HG02885 (cell line): ENCODE data around the gene MED13L.
"Not testable (repeated sequence)": the region's sequence is repeated elsewhere in the genome, so short reads cannot be mapped to it uniquely, and the experiment has no call there.

ENCODE experiments used
- ATAC-seq: cut with Tn5 transposase; IDR thresholded peaks from one replicate; pipeline ENCODE4 v1.9.1; 2021; ENCODE audit warnings: mild to moderate bottlenecking; ENCODE audit not compliant: unreplicated experiment, poor library complexity

Gene MED13L

DNA sequence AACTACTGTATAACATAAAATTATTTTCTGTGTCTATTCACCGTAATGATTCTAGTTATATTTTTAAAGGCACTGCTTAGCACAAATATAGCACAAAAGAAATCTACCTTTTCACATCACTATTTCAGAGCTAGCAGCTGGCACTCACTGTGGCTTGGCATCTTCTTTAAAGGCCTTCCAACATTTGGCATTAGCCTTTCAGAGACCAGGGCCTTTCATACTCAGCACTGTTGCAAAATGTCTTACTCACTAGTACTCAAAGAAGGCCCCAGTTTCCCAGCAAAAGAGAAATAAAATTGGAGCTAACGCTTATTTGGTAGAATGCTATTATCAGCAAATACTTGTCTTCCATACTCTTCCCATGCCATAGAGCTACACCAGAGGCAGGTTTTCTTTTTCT is 238.4 kb downstream of the MED13L start:
- no peak for ATAC-seq

DNA sequence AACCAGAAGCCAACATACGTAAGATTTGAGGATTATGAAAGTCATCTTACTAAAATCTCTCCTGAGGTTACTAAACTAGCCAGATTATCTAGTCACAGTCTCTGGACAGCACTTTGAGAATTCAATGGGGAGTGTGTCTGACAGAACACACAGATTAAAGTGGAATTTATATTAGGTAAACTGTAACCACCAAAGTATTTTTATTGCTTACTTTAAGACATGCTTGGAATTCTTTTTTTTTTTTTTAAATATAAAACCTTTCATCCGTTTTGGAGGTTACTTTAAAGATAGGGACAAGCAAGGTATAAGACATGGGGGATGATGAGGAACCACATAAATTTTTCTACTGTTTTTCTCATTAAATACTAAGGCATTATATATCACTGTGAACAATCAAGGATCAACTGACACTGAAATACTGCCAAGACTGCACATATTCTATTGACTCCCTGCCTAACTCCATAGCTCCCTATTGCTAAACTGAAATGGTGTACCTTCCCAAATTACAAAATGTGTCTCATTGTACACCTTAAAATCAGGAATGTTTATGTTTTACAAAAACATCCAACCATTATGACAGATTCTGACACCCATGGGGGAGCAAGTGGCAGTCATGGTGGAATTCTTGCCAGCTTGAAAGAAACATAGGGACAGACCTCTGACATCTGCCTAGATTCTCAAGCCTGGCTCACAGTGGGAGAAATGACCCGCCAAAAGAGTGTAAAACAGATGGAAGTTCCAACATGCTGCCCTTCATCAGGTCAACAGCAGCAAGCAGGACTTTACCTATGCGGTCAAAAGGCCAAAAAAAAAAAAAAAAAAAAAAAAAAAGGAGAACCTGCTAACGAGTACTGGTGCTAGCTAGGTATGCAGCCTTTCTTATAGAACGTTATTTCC is 239.3 kb downstream of the MED13L start:
- ATAC-seq: no peak

DNA sequence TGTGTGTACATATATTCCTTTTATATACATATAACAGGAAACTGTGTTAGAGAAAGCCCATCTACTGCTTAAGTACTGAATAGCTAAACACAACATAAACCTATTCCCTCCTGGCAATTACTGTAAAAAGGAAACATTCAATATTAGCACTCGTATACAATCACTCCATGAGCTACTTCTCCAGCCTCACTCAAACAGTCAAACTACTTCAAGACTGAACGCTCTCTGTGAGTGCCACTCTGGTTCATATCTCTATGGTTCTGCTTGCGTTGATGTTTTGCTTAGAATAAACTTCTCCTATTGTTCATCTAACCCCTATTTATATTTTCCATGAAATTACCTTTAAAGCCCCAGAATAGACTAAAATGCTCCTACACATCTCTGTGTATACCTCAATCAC is 243.7 kb downstream of the MED13L start:
- no peak for ATAC-seq

DNA sequence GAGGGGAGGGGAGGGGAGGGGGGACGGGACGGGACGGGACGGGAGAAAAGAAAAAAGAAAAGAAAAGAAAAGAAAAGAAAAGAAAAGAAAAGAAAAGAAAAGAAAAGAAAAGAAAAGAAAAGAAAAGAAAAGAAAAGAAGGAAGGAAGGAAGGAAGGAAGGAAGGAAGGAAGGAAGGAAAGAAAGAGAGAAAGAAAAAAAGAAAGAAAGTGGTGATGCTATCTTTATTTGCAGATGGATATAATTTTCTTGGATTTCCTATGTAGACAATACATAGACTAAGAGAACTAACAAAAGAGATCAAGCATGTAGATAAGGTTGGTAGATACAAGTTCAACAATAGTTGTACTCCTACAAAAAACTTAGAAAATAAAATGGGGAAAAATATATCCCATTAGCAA is 245.9 kb downstream of the MED13L start:
- ATAC-seq: not testable (repeated sequence)

DNA sequence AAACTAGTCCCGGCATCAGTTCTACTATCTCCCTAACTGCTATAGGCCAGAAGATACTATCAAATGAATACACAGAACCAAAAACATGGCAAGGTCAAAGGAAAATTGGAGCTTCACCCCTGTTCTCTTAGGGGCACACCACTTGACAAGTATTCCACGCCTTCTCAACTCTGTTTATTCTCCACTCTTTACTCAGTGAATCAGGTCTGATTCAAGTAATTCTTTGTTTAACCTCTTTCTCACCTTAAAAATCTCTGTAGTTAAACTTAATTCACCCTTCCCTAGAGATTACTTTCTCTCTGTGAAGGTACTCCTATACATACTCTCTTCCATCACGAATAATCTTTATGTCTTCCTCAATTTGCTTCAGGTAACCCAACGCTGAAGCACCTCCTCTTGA is 248.9 kb downstream of the MED13L start:
- no peak for ATAC-seq

DNA sequence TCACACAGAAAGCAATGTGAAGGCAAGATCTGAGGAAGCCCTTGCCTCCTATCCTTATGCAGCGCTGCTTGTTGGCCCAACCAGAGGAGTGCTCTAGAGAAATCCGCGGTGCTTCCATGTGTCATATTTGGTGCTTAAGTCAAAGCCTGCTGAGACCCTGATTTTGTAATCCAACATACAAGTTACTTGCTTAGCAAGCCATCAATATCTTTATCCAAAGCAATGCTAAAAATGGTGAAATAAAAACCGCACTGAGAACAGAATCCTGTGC is 250.0 kb downstream of the MED13L start:
- no peak for ATAC-seq

DNA sequence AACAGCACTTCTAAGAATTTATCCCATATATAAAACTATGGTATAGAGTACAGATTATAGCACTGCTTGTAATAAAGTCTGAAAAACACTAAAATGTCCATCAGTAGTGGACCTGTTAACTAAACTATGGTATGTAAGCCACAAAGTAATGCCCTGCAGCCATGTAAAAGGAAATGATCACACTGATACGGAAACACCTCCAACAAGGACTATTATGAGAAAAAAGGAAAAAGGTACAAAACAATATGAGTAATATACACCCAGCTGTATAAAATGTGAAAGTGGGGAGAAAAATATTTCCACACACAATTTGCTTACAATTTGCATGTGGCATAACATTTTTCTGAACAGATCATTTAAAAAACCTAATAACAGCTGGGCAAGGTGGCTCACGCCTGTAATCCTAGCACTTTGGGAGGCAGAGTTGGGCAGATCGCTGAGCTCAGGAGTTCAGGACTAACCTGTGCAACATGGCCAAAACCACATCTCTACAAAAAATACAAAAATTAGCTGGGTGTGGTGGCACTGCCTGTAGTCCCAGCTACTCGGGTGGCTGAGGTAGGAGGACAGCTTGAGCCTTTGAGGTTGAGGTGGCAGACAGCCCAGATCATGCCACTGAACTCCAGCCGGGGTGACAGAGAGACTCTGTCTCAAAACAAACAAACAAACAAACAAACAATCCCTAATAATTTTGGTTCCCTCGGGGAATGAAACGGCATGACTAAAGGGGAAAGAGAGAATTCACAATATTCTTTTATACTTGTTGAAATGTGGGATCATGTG is 250.5 kb downstream of the MED13L start:
- ATAC-seq: no peak

DNA sequence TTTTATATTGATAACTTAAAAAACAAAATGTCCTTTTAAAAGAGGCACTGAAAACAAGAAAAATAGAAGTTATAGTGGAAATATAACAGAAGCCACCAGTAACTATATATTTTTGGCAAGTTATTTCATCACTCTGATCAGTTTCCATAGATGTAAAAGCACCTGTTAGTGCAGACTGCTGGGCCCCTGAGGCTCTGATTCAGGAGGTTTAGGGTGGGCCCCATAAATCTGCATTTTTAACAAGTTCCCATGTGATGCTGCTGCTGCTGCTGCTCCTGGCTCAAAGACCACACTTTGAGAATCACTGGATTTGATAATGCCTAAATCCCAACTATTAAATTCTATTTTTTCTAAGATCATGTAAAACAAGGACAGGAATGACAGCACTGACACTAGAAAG is 251.1 kb downstream of the MED13L start:
- ATAC-seq: no peak

DNA sequence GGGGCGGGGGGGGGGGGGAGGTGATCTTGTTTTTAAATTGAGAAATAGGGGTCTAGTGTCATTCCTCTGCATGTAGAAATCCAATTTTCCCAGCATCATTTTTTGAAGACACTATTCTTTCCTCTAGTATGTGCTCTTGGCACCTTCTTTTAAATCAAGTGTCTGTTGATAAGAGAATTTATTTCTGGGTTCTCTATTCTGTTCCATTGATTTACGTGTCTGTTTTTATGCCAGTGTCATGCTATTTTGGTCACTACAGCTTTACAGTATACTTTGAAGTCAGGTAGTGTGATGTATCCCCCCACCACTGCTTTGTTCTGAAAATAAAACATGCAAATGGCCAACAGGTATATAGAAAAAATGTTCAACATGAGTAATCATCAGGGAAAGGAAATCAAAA is 252.7 kb downstream of the MED13L start:
- no peak for ATAC-seq

DNA sequence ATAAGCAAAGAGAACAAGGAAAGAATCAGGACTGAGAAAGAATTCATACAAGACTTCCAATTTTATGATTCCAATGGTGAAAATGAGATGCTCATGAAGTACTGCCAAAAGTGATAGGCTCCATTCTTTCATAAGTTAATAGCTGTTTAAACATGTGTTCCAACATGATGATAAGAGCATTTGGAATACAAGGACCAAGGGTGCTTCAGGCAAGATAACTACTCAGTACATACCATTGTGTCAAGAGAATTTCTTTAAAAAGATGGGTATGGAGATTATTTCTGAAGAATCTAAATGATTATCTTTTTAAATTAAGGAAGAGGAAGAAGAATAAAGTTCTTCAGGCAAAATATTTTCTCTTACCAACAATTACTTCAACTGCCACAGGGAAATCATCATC is 258.1 kb downstream of the MED13L start:
- ATAC-seq: no peak

DNA sequence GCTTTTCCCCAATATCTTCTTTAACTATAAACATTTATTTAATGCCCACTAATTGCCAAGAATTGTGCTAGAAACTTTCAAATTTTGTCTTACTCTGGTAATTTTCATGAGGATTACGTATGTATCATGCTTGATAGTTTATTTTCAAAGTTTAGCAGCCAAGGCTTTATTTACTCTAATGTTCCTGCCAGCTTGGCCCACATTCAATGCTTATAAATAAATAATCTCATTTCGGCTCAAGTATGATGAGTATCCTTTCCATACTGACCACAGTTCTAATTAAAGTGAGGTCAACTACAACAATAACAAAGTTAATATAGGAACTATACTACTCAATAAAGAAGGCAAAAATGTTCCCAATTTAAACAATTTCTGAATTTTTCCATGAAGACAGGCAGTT is 259.2 kb downstream of the MED13L start:
- no peak for ATAC-seq

DNA sequence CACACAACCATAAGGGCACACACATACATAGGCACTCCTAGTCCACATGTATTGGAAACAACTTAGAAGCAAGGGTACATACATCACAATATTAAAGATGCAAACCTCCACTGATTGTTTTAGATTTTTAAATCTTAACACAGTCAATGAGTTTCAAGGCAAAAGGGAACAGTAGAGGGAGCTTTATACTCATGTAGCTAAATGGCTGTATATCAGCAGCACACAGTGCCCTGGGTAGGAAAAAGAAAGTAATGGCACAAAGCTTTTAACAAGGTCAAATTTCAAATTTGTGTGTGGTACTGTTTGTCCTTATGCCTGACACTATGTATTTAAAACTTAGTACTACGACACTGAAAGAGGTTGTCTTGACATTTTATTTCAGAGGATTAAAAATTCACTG is 262.0 kb downstream of the MED13L start:
- ATAC-seq: no peak

DNA sequence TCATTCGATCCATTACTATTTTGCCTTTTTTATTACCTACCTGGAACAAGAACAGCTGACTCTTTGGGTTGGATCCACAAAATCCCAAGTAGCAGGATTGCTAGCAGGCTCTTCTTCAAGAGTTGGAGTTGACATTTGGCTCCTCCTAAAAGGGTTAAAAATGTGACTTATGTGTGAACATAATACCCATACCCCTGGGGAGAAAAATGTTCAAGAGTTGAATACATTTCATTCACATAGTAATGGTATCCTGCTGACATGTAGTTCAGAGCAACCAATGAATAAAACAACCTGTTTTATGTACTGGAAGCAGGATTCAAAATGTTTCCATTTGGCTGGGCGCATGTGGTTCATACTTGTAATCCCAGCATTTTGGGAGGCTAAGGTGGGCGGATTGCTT is 264.7 kb downstream of the MED13L start:
- ATAC-seq: no peak

DNA sequence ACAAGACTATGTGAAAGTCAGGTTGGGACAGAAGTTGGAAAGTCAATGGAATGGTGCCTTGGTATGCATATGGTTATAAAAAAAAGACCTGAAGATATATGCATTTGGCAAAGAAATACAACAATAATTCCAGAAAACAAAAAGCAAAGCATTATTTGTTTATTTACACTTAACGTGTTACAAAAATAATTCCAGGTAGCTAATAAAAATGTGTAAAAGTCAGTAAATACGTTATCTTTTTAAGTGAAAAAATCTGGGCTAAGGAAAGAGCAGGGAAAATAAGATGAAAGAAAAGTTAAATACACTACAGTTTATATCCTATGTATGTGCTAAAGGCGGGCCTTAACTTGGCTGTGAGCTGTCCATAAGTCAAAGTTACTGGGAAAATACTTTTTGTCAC is 266.3 kb downstream of the MED13L start:
- ATAC-seq: no peak

DNA sequence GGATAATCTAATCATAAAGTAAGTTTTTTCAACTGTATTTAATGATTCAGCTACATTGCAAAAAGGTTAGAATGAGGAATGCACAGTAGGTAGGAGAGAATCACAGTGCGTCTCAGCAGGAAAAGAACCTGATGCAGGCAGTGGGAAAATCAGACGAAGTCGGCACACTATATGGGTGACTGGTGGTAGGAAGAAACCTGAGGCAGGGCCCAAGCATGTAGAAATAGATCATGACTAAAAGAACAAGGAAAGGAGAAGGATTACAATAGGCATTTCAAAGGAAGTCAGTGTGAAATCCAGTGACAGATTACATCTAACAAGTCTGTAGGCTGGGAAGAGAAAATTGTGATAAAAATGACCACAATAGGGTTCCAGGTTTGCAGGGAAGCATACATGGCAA is 267.0 kb downstream of the MED13L start:
- ATAC-seq: no peak

DNA sequence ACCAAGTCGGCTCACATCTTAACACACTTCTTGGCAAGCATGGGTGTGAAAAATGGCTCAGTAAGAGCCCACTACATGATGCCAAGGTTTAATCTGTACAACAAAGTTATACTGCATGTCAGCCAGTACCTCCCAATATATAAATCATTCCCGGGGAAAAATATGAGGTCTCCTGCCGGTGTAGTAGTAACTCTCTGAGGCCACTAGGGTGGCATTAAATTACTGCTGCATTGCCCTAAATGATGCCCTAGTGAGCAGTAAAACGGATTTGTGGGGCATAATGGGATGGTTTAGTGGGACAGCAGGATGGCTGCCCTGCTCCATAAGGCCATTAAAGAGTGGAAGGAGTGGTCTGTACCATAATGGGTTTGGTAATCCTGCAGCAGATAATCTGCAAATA is 267.7 kb downstream of the MED13L start:
- ATAC-seq: no peak

DNA sequence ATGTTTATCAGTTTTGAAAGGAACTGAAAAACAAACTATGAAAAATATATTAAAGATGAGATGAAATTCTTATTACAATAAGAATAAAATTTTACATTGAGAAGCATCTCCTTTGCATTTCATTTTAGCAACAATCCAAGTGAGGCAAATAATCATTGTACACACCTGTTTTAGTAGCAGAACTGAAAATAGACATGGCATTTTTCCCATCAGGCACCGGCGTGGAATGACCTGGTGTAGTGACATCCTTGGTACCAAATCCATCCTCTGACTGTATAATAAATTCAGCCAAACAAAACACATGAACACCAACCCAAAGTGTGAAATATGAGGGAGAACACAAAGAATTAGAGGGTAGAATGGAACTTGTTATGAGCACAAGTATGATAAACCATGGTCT is 271.4 kb downstream of the MED13L start:
- no peak for ATAC-seq

DNA sequence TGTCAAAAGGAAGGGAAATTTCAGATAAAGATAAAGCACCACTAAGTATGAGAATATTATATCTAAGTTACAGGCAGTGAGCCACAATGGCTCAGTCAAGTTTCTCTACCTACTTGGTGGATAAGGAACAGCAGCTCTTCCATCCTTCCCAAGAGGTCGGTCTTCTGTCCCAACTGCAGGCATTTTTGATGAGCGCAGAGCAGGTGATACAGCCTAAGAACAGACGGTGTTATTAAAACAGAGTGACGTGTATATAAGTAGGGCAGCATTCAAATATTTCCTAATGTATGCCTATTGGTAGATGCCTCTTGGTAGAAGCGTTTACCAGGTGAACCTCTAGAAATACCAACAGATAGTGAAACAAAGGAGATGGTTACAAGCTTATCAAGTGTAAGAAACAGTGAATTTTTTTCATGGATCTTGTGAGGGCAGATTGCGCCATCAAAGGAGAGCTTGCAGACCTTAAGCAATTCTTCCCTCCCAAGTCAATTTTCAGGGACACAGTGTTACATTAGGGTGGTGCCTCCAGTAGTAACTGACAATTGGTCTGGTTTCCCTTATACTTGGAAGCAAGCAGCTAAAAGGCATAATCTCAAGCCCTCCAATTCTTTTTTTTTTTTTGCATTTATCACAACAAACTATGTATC is 274.5 kb downstream of the MED13L start:
- no peak for ATAC-seq

DNA sequence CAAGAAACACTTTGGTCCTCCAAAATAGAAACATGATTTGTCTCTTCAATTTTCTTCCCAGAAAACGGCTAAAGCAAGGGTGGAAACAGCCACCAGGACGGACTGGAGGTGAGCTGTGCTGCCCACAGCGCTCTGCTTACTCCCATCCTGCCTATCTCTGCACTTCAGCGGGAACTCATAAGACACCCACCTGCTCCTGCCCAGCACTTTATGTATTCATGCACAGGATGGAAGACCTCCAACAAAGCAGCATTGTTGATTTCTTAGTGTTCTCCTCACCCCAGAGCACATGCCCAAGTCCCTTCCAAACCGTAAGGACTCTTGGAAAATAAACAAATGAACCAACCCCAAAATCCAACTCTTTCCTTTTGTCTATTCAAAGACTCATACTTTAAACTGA is 277.2 kb downstream of the MED13L start:
- no peak for ATAC-seq

DNA sequence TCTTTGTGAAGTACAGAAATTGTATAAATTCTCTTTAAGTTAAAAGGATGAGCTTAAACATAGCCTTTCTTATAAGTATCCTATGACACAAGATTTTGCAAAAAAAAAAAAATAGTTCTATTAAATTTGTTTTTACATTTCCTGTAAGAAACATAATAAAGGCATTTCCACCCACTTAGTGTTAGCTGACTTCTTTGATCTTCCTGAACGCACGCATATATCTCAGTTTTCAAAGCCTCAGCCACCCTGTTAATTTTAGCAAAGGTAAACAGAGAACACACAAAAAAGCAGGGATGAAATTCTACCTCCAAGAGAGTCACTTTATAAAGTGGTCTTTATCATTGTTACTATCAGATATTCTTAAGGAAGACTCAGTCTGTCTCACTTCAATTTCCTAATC is 277.9 kb downstream of the MED13L start:
- ATAC-seq: no peak

DNA sequence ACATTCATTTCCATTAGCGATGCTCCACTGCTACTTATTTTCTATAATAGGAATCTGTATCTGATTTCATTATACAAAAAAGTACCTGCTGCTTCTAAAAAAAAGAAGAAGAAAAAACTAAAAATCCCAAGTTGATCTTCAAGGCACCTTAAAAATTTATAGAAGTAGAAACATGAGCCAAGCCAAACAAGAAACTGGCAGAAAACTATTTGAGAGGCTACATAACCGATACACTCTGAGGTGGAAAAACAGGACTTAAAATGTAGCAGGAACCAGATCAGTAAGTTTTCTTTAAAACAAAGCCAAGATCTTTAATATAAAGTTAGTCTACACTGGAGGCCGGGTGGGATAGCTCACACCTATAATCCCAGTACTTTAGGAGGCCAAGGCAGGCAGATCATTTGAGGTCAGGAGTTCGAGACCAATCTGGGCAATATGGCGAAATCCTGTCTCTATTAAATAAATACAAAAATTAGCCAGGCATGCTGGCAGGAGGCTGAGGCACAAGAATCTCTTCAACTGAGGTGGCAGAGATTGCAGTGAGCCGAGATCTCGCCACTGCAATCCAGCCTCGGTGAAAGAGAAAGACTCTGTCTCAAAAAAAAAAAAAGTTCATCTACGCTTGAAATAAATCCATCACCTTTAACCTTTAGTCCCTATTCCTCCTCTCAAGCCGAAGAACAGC is 278.6 kb downstream of the MED13L start:
- no peak for ATAC-seq
